SH-SY5Y (cell line): ENCODE measurements around the gene RAET1G.

Experiments used
- GATA2 ChIP-seq: IDR thresholded peaks from 2 replicates; pipeline ENCODE4 v1.6.1; 2011; ENCODE audit warnings: mild to moderate bottlenecking, low read depth, low read length
- GATA3 ChIP-seq: IDR thresholded peaks from 2 replicates; pipeline ENCODE4 v1.6.1; 2011; ENCODE audit warnings: low read depth, mild to moderate bottlenecking, low read length, moderate library complexity

DNA sequence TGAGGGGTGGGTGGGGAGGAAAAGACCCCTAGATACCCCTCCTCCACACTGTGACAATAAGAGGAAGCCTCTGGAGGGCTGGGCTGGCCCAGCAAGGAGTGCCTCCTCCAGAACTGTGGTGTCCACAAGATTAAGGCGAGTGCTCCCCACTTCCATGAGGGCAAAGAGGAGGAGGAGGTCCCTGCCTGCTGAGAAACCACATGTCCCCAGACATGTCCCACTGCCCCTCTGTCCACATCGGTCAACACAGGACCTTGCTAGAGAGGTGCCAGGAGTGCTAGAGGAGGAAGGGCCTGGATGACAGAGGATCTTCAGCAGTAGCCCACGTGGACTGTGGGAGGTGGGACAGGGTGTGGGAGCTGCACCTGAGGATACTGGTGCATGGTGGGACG is 3.1 kb downstream of the RAET1G start:
- TF ChIP-seq GATA3 (no peak), GATA2 (no peak)
